Right lobe of liver (tissue), 4 donors: ENCODE data around the gene NRTN.

Source experiments
- CTCF ChIP-seq, 4 donors: fragments of 200-600 bp in 3 of 4; fragments of 450-650 bp in 1 of 4; IDR thresholded peaks; one replicate each; pipeline versions ENCODE4 v1.5.1 to v1.8.0; 2016 to 2022; ENCODE audit warnings: antibody characterized with exemption in 4 of 4, mild to moderate bottlenecking in 2 of 4
- POLR2A ChIP-seq: fragments of 450-650 bp; IDR thresholded peaks from one replicate; pipeline ENCODE4 v1.6.1; 2017; ENCODE audit warnings: antibody characterized with exemption, mild to moderate bottlenecking
- donor health status: DM: no; HTN: no; CAD: no.
- donor health status: DM: no; HTN: no; CAD: no.
- donor health status: DM: no; HTN: yes; CAD: no.

GRCh38 chr19:5809469-5809868 lies 4.6 kb downstream of the NRTN start:
- no peak for TF ChIP-seq CTCF (IDR thresholded peaks at IDR 0.05)
- no peak for TF ChIP-seq POLR2A
